Measurements from ENCODE around the gene ERICH6B.
A peak's percentile ranks its signal among the peaks of the same experiment; 100 is the strongest.

Gene ERICH6B

DNA sequence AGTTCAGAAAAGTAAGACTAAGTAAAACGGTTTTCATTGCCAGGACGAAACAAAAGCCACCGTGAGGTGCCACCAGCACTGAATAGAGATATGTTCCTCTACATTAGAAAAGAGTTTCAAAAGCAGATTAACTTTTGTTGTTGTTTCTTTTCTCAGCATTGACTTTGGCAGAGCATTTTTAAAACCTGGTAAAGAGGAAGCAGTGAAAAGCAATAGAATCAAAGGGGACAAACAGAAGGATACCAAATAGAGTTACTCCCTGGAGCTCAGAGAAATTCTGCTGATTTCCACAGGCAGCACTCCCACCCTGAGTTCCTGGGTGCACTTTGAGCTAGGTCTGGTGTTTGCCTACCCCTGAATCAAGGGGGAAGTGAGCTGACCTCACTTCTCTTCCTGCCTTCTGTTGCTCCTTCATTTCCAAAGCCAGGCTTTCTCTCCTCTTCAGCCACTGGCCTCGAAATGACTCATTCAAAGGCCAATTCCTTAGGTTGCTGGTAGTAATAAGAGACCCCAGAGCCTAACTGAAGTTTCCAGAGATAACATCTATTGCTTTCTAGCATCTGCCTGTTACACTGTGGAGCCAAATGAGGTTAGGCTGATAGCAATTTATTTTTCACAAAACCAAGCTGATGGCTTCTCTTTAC, 11.3 kb upstream of the ERICH6B start:
- TF ChIP-seq TAF1 (IDR thresholded peaks at IDR 0.05; ENCODE audit: low read depth): no peak
- TF ChIP-seq ZBTB7A (IDR thresholded peaks at IDR 0.05; ENCODE audit: low read depth): no peak
- TF ChIP-seq EGR1 (IDR thresholded peaks at IDR 0.05): no peak
- no peak for TF ChIP-seq NFIC (IDR thresholded peaks at IDR 0.05)
- TF ChIP-seq, protein P1, sequence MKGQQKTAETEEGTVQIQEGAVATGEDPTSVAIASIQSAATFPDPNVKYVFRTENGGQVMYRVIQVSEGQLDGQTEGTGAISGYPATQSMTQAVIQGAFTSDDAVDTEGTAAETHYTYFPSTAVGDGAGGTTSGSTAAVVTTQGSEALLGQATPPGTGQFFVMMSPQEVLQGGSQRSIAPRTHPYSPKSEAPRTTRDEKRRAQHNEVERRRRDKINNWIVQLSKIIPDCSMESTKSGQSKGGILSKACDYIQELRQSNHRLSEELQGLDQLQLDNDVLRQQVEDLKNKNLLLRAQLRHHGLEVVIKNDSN (IDR thresholded peaks at IDR 0.05): no peak
- TF ChIP-seq CREB1 (IDR thresholded peaks at IDR 0.05; ENCODE audit: low read depth): no peak
- no peak for TF ChIP-seq YY1 (IDR thresholded peaks at IDR 0.05; ENCODE audit: low read depth)
- TF ChIP-seq, protein P2, sequence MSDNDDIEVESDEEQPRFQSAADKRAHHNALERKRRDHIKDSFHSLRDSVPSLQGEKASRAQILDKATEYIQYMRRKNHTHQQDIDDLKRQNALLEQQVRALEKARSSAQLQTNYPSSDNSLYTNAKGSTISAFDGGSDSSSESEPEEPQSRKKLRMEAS (IDR thresholded peaks at IDR 0.05): no peak
- TF ChIP-seq RAD21 (IDR thresholded peaks at IDR 0.05; ENCODE audit: low read depth): no peak
- no peak for TF ChIP-seq FOXM1 (IDR thresholded peaks at IDR 0.05; ENCODE audit: borderline replicate concordance, low read depth)
- no peak for TF ChIP-seq CEBPB (IDR thresholded peaks at IDR 0.05)
- TF ChIP-seq, protein P3, sequence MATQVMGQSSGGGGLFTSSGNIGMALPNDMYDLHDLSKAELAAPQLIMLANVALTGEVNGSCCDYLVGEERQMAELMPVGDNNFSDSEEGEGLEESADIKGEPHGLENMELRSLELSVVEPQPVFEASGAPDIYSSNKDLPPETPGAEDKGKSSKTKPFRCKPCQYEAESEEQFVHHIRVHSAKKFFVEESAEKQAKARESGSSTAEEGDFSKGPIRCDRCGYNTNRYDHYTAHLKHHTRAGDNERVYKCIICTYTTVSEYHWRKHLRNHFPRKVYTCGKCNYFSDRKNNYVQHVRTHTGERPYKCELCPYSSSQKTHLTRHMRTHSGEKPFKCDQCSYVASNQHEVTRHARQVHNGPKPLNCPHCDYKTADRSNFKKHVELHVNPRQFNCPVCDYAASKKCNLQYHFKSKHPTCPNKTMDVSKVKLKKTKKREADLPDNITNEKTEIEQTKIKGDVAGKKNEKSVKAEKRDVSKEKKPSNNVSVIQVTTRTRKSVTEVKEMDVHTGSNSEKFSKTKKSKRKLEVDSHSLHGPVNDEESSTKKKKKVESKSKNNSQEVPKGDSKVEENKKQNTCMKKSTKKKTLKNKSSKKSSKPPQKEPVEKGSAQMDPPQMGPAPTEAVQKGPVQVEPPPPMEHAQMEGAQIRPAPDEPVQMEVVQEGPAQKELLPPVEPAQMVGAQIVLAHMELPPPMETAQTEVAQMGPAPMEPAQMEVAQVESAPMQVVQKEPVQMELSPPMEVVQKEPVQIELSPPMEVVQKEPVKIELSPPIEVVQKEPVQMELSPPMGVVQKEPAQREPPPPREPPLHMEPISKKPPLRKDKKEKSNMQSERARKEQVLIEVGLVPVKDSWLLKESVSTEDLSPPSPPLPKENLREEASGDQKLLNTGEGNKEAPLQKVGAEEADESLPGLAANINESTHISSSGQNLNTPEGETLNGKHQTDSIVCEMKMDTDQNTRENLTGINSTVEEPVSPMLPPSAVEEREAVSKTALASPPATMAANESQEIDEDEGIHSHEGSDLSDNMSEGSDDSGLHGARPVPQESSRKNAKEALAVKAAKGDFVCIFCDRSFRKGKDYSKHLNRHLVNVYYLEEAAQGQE (IDR thresholded peaks at IDR 0.05; ENCODE audit: low read depth): no peak
- no peak for TF ChIP-seq EP300 (IDR thresholded peaks at IDR 0.05; ENCODE audit: borderline replicate concordance)
- TF ChIP-seq TEAD4 (IDR thresholded peaks at IDR 0.05): no peak

- peak; percentile 67 for TF ChIP-seq RAD21 (IDR thresholded peaks at IDR 0.05; ENCODE audit: low read depth)
- TF ChIP-seq FOXM1 (IDR thresholded peaks at IDR 0.05; ENCODE audit: borderline replicate concordance, low read depth): no peak
These were observed 8.1 kb upstream of the ERICH6B start for GRCh38 chr13:45623516-45624090.

GRCh38 chr13:45621950-45622349, 6.4 kb upstream of the ERICH6B start:
- TF ChIP-seq CREB1 (IDR thresholded peaks at IDR 0.05; ENCODE audit: low read depth) (no peak), FOXM1 (IDR thresholded peaks at IDR 0.05; ENCODE audit: borderline replicate concordance, low read depth) (no peak), EP300 (IDR thresholded peaks at IDR 0.05; ENCODE audit: borderline replicate concordance) (no peak), CEBPB (IDR thresholded peaks at IDR 0.05) (no peak), TAF1 (IDR thresholded peaks at IDR 0.05; ENCODE audit: low read depth) (no peak), TEAD4 (IDR thresholded peaks at IDR 0.05) (no peak), ZBTB7A (IDR thresholded peaks at IDR 0.05; ENCODE audit: low read depth) (no peak), TCF12 (IDR thresholded peaks at IDR 0.05; ENCODE audit: low read depth) (no peak), YY1 (IDR thresholded peaks at IDR 0.05; ENCODE audit: low read depth) (no peak), RAD21 (IDR thresholded peaks at IDR 0.05; ENCODE audit: low read depth) (no peak), NFIC (IDR thresholded peaks at IDR 0.05) (no peak), EGR1 (IDR thresholded peaks at IDR 0.05) (no peak)
- TF ChIP-seq, protein P3 (IDR thresholded peaks at IDR 0.05; ENCODE audit: low read depth): no peak
- TF ChIP-seq, protein P2 (IDR thresholded peaks at IDR 0.05): no peak
- TF ChIP-seq, protein P1 (IDR thresholded peaks at IDR 0.05): no peak

DNA sequence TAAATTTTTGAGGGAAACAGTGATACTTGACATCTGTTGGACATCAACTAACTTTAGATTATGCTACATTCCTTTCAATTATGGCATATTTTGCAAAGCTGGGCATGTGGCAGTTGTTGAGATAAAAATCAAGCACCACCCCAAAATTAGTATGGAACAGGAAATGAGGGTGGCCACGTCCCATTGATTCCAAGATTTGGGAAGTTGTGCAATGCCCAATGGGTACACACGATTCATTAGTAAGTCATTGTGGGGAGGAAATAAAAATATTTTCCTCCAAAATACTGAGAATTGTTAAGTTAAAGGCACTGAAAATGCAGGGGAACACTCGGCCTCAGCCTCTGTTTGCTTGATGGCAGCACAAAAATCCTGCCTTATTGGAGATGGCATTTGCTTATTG, 7.6 kb downstream of the ERICH6B start:
- TF ChIP-seq CEBPB (IDR thresholded peaks at IDR 0.05) (no peak), TEAD4 (IDR thresholded peaks at IDR 0.05) (no peak), TAF1 (IDR thresholded peaks at IDR 0.05; ENCODE audit: low read depth) (no peak), EP300 (IDR thresholded peaks at IDR 0.05; ENCODE audit: borderline replicate concordance) (no peak), NFIC (IDR thresholded peaks at IDR 0.05) (no peak), FOXM1 (IDR thresholded peaks at IDR 0.05; ENCODE audit: borderline replicate concordance, low read depth) (no peak), RAD21 (IDR thresholded peaks at IDR 0.05; ENCODE audit: low read depth) (no peak), ZBTB7A (IDR thresholded peaks at IDR 0.05; ENCODE audit: low read depth) (no peak), EGR1 (IDR thresholded peaks at IDR 0.05) (no peak), CREB1 (IDR thresholded peaks at IDR 0.05; ENCODE audit: low read depth) (no peak), TCF12 (IDR thresholded peaks at IDR 0.05; ENCODE audit: low read depth) (no peak), YY1 (IDR thresholded peaks at IDR 0.05; ENCODE audit: low read depth) (no peak)
- TF ChIP-seq, protein P3 (IDR thresholded peaks at IDR 0.05; ENCODE audit: low read depth): no peak
- TF ChIP-seq, protein P1 (IDR thresholded peaks at IDR 0.05): no peak
- TF ChIP-seq, protein P2 (IDR thresholded peaks at IDR 0.05): no peak
